ENCODE data around the gene CBX8. TPM values are rescaled to one million over a fixed set of nuclear protein-coding genes. Genes with fewer than 3 reads are reported as not detected.

CBX8 gene
- total and polyA plus RNA-seq, 2 of the 13 experiments (the other 11 are each of a cell fraction or from before 2014, with no cell fraction given): 0.34 to 12.6 TPM

- no peak for TF ChIP-seq TSC22D2 (CRISPR knock-in tag; IDR thresholded peaks at IDR 0.05; ENCODE audit: borderline replicate concordance)
- peak; percentile 83 for TF ChIP-seq SRF (IDR thresholded peaks at IDR 0.05; ENCODE audit: low read depth, low read length)
- TF ChIP-seq, protein P1, sequence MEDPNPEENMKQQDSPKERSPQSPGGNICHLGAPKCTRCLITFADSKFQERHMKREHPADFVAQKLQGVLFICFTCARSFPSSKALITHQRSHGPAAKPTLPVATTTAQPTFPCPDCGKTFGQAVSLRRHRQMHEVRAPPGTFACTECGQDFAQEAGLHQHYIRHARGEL (CRISPR knock-in tag; IDR thresholded peaks at IDR 0.05): no peak
- no peak for TF ChIP-seq ATF1 (CRISPR knock-in tag; IDR thresholded peaks at IDR 0.05)
- 0 out of 2 replicates have a peak, but pooled peaks have one; percentile 49 for TF ChIP-seq ATF7-NPFF (CRISPR knock-in tag; IDR thresholded peaks at IDR 0.05; ENCODE audit: low read depth)
- TF ChIP-seq, protein P2, sequence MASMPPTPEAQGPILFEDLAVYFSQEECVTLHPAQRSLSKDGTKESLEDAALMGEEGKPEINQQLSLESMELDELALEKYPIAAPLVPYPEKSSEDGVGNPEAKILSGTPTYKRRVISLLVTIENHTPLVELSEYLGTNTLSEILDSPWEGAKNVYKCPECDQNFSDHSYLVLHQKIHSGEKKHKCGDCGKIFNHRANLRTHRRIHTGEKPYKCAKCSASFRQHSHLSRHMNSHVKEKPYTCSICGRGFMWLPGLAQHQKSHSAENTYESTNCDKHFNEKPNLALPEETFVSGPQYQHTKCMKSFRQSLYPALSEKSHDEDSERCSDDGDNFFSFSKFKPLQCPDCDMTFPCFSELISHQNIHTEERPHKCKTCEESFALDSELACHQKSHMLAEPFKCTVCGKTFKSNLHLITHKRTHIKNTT (CRISPR knock-in tag; IDR thresholded peaks at IDR 0.05): 0 out of 2 replicates have a peak, but pooled peaks have one; percentile 61
- peak; percentile 59; the same call in 1 of the 2 replicates for TF ChIP-seq PHF20 (CRISPR knock-in tag; IDR thresholded peaks at IDR 0.05)
- 0 out of 2 replicates have a peak, but pooled peaks have one; percentile 39 for TF ChIP-seq ZSCAN21 (CRISPR knock-in tag; IDR thresholded peaks at IDR 0.05; ENCODE audit: borderline replicate concordance)
- no peak for TF ChIP-seq ESRRA (CRISPR knock-in tag; IDR thresholded peaks at IDR 0.05; ENCODE audit: low read depth)
- 0 out of 2 replicates have a peak, but pooled peaks have one; percentile 41 for TF ChIP-seq ZNF713 (CRISPR knock-in tag; IDR thresholded peaks at IDR 0.05)
- 0 out of 2 replicates have a peak, but pooled peaks have one; percentile 5 for TF ChIP-seq ZNF775 (CRISPR knock-in tag; IDR thresholded peaks at IDR 0.05; ENCODE audit: borderline replicate concordance)
- TF ChIP-seq, protein P3, sequence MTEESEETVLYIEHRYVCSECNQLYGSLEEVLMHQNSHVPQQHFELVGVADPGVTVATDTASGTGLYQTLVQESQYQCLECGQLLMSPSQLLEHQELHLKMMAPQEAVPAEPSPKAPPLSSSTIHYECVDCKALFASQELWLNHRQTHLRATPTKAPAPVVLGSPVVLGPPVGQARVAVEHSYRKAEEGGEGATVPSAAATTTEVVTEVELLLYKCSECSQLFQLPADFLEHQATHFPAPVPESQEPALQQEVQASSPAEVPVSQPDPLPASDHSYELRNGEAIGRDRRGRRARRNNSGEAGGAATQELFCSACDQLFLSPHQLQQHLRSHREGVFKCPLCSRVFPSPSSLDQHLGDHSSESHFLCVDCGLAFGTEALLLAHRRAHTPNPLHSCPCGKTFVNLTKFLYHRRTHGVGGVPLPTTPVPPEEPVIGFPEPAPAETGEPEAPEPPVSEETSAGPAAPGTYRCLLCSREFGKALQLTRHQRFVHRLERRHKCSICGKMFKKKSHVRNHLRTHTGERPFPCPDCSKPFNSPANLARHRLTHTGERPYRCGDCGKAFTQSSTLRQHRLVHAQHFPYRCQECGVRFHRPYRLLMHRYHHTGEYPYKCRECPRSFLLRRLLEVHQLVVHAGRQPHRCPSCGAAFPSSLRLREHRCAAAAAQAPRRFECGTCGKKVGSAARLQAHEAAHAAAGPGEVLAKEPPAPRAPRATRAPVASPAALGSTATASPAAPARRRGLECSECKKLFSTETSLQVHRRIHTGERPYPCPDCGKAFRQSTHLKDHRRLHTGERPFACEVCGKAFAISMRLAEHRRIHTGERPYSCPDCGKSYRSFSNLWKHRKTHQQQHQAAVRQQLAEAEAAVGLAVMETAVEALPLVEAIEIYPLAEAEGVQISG (CRISPR knock-in tag; IDR thresholded peaks at IDR 0.05): peak; percentile 74
- TF ChIP-seq ZNF468 (CRISPR knock-in tag; IDR thresholded peaks at IDR 0.05): peak; percentile 33; the same call in 1 of the 2 replicates
- 0 out of 2 replicates have a peak, but pooled peaks have one; percentile 76 for TF ChIP-seq ZNF274 (CRISPR knock-in tag; IDR thresholded peaks at IDR 0.05)
- no peak for TF ChIP-seq ZNF296 (CRISPR knock-in tag; conservative IDR thresholded peaks at IDR 0.05)
- peak; percentile 47; the same call in 1 of the 2 replicates for TF ChIP-seq ZNF7 (CRISPR knock-in tag; IDR thresholded peaks at IDR 0.05)
Observed at GRCh38 chr17:79800325-79801155, 3.7 kb upstream of the CBX8 start (continued).

Measured in HepG2 (cell line).